CD4-positive, alpha-beta T cell (primary cell): ENCODE results near the gene TMEM63A. TPM values are rescaled to one million over a fixed set of nuclear protein-coding genes. Genes with fewer than 3 reads are reported as not detected.

Experiments
- ATAC-seq: fragments of 200-7000 bp; cut with Tn5 transposase; one replicate; pipeline ENCODE4 v1.10.0; 2022; ENCODE audit warnings: mild to moderate bottlenecking; ENCODE audit not compliant: poor library complexity
- CTCF ChIA-PET: fragments of 350-600 bp; sonication (Branson Sonifier 250); formaldehyde crosslinking; loops from one replicate; lab custom pipeline; 2021; ENCODE audit warnings: antibody characterized with exemption, inconsistent platforms; lab: Charles Lee
- POLR2A ChIA-PET: fragments of 350-600 bp; sonication (Branson Sonifier 250); formaldehyde crosslinking; loops from one replicate; lab custom pipeline; 2021; ENCODE audit warnings: antibody characterized with exemption, inconsistent platforms; lab: Charles Lee
- DNase-seq, 14 experiments: peaks; one replicate each; pipeline ENCODE4 v3.0.0-alpha.2; 2013 to 2020; ENCODE audit warnings: mixed read lengths in 2 of 14
- H3K27ac ChIP-seq, 2 donors: one replicate each; pipeline versions ENCODE4 v1.5.1 to v1.7.0; 2013; ENCODE audit warnings: low read length in 2 of 2, low read depth in 1 of 2, mild to moderate bottlenecking in 1 of 2
- H3K27me3 ChIP-seq, 2 experiments: 1 replicate in 1 of 2; 2 replicates in 1 of 2; pipeline versions ENCODE4 v1.6.1 to v1.7.0; 2013; ENCODE audit warnings: low read length in 2 of 2, control low read depth in 1 of 2, mild to moderate bottlenecking in 1 of 2, moderate library complexity in 1 of 2; ENCODE audit not compliant: insufficient read depth in 2 of 2, control insufficient read depth in 1 of 2
- H3K36me3 ChIP-seq: one replicate; pipeline ENCODE4 v1.6.1; 2013; ENCODE audit warnings: low read length, control low read depth; ENCODE audit not compliant: insufficient read depth
- H3K4me1 ChIP-seq: one replicate; pipeline ENCODE4 v1.6.1; 2013; ENCODE audit warnings: low read length, control low read depth; ENCODE audit not compliant: insufficient read depth
- H3K4me3 ChIP-seq: one replicate; pipeline ENCODE4 v1.5.1; 2013; ENCODE audit warnings: mild to moderate bottlenecking, low read length, moderate library complexity
- H3K9me3 ChIP-seq, 2 experiments: 1 replicate in 1 of 2; 2 replicates in 1 of 2; pipeline versions ENCODE4 v1.6.1 to v1.7.0; 2013; ENCODE audit warnings: low read length in 2 of 2, mild to moderate bottlenecking in 2 of 2, control low read depth in 1 of 2, moderate library complexity in 1 of 2; ENCODE audit not compliant: control insufficient read depth in 1 of 2, insufficient read depth in 1 of 2
- H3K27ac Mint-ChIP-seq: one replicate; pipeline ENCODE4 v1.8.0; 2020; ENCODE audit warnings: mixed read lengths
- H3K27me3 Mint-ChIP-seq: one replicate; pipeline ENCODE4 v1.8.0; 2021; ENCODE audit warnings: mixed read lengths
- H3K36me3 Mint-ChIP-seq: one replicate; pipeline ENCODE4 v1.8.0; 2021; ENCODE audit warnings: low read depth, mixed read lengths
- H3K4me1 Mint-ChIP-seq: one replicate; pipeline ENCODE4 v1.8.0; 2021; ENCODE audit warnings: low read depth, mixed read lengths
- H3K4me3 Mint-ChIP-seq: one replicate; pipeline ENCODE4 v1.8.0; 2020; ENCODE audit warnings: mild to moderate bottlenecking, mixed read lengths
- H3K9me3 Mint-ChIP-seq: one replicate; pipeline ENCODE4 v1.8.0; 2020; ENCODE audit warnings: mixed read lengths
- CTCF ChIP-seq: fragments of 200-600 bp; IDR thresholded peaks from one replicate; pipeline ENCODE4 v1.8.0; 2022; ENCODE audit warnings: antibody characterized with exemption, mild to moderate bottlenecking
- intact Hi-C, 2 experiments: fragments of 100-400 bp; cut with DNase I in 1 of 2; cut with micrococcal nuclease in 1 of 2; formaldehyde crosslinking; loops; one replicate each; pipeline versions ENCODE4 v1.15.1 to v1.9.0; 2023 to 2025; cut with DNase I, micrococcal nuclease
- total RNA-seq, 174 experiments: library from RNA in 2 of 174; stranded (reverse) in 2 of 174; gene quantifications; one replicate each; pipeline ENCODE4 v1.2.3 and lab custom pipeline; 2021 to 2026

The TMEM63A gene
- total RNA-seq, 2 experiments from 2014 or later: 199 to 204 TPM

GRCh38 chr1:225883616-225884265 lies 1.6 kb upstream of the TMEM63A start:
- H3K27me3 ChIP-seq: no peaks in the 10 kb centered on the region
- H3K27ac Mint-ChIP-seq: peak overlapping the region; percentile 86

GRCh38 chr1:225882694-225883615 lies 775 bp upstream of the TMEM63A start:
- peaks cover 48% of the 10 kb centered on the region for H3K4me1 ChIP-seq
- H3K36me3 ChIP-seq: peaks cover 17% of the 10 kb centered on the region
- intact Hi-C loops: loop anchor here (5.0 to 10.0 kb wide), 2 partner anchors 94 to 182 kb away; partner anchors contain the start of gene H3-3A (in 1 of the 2)
- Mint-ChIP-seq H3K36me3 (peaks cover 44% of the 10 kb centered on the region), H3K4me1 (peaks cover 39% of the 10 kb centered on the region), H3K27me3 (no peaks in the 10 kb centered on the region), H3K9me3 (no peaks in the 10 kb centered on the region), H3K27ac (peak overlapping the region; percentile 86), H3K4me3 (peak overlapping the region; percentile 97)
- CTCF ChIA-PET: interaction anchor here (0.7 to 3.8 kb wide), 12 partner anchors 9 to 182 kb away, joined by 3 to 21 read pairs (median 5); partner anchors contain the start of genes PYCR2 and SRP9
- no peaks in the 10 kb centered on the region for H3K27me3 ChIP-seq
- POLR2A ChIA-PET: interaction anchor here (0.6 to 13.0 kb wide), 34 partner anchors 9 to 455 kb away, joined by 3 to 427 read pairs (median 6); partner anchors contain the start of genes EPHX1, H3-3A, LBR and PYCR2
- ATAC-seq: peak; percentile 35
- DNase-seq: peak in 11 of 14 experiments; percentile 10 to 56 (median 35)
- H3K9me3 ChIP-seq: no peaks in the 10 kb centered on the region
- H3K27ac ChIP-seq: peak overlapping the region; percentile 62 to 87
- no peak for TF ChIP-seq CTCF
- H3K4me3 ChIP-seq: peak overlapping the region; percentile 74

More at GRCh38 chr1:225883616-225884265, 1.6 kb upstream of the TMEM63A start:
- POLR2A ChIA-PET: interaction anchor here (0.9 to 13.0 kb wide), 15 partner anchors 12 to 456 kb away, joined by 3 to 427 read pairs (median 14); partner anchors contain the start of genes H3-3A, LBR, PYCR2 and SRP9
- no peaks in the 10 kb centered on the region for H3K9me3 ChIP-seq
- no peak for ATAC-seq
- peaks cover 9% of the 10 kb centered on the region for H3K36me3 ChIP-seq
- Mint-ChIP-seq H3K36me3 (peaks cover 36% of the 10 kb centered on the region), H3K27me3 (no peaks in the 10 kb centered on the region), H3K9me3 (no peaks in the 10 kb centered on the region), H3K4me1 (peaks cover 34% of the 10 kb centered on the region), H3K4me3 (peak overlapping the region; percentile 97)
- peak overlapping the region in 1 of 2 donors; percentile 23 for H3K27ac ChIP-seq
- no peak for TF ChIP-seq CTCF
- intact Hi-C loops: loop anchor here (5.0 to 10.0 kb wide), 2 partner anchors 94 to 181 kb away; partner anchors contain the start of gene H3-3A (in 1 of the 2)
- no peak for DNase-seq
- H3K4me1 ChIP-seq: peaks cover 40% of the 10 kb centered on the region
- CTCF ChIA-PET: interaction anchor here (1.0 to 3.8 kb wide), 6 partner anchors 12 to 106 kb away, joined by 3 to 21 read pairs (median 8); partner anchors contain the start of gene SRP9
- peak overlapping the region; percentile 74 for H3K4me3 ChIP-seq
